Lung (tissue), 12 donors: ENCODE measurements around the gene GRID2. TPM values are rescaled to one million over a fixed set of nuclear protein-coding genes. Genes with fewer than 3 reads are reported as not detected.

ENCODE experiments used
- ATAC-seq: fragments of 200-7000 bp; cut with Tn5 transposase; one replicate; pipeline ENCODE4 v1.9.1; 2020; ENCODE audit warnings: moderate number of reproducible peaks; ENCODE audit not compliant: insufficient read depth, low FRiP score
- DNase-seq, 3 donors: peaks; one replicate each; pipeline ENCODE4 v3.0.0-alpha.2; 2013 to 2017
- H3K27ac ChIP-seq, 2 donors: one replicate each; pipeline ENCODE4 v1.5.1; 2013; ENCODE audit warnings: mild to moderate bottlenecking in 2 of 2, moderate library complexity in 2 of 2, control low read depth in 1 of 2, inconsistent platforms in 1 of 2, low read depth in 1 of 2, low read length in 1 of 2
- H3K27me3 ChIP-seq, 3 donors: one replicate each; pipeline ENCODE4 v1.5.1; 2013; ENCODE audit warnings: low read length in 2 of 3; ENCODE audit not compliant: control insufficient read depth in 3 of 3, insufficient read depth in 3 of 3
- H3K36me3 ChIP-seq, 4 donors: one replicate each; pipeline ENCODE4 v1.5.1; 2013; ENCODE audit warnings: low read length in 4 of 4, mild to moderate bottlenecking in 1 of 4, moderate library complexity in 1 of 4; ENCODE audit not compliant: control insufficient read depth in 4 of 4, insufficient read depth in 4 of 4
- H3K4me1 ChIP-seq, 5 donors: one replicate each; pipeline ENCODE4 v1.5.1; 2013; ENCODE audit warnings: low read length in 5 of 5, mild to moderate bottlenecking in 2 of 5, moderate library complexity in 1 of 5; ENCODE audit not compliant: control insufficient read depth in 5 of 5, insufficient read depth in 5 of 5
- H3K4me3 ChIP-seq: one replicate; pipeline ENCODE4 v1.5.1; 2013; ENCODE audit warnings: mild to moderate bottlenecking, control low read depth, moderate library complexity
- H3K9ac ChIP-seq, 2 donors: one replicate each; pipeline ENCODE4 v1.5.1; 2013; ENCODE audit warnings: low read length in 2 of 2, control low read depth in 1 of 2; ENCODE audit not compliant: insufficient read depth in 1 of 2
- H3K9me3 ChIP-seq, 4 donors: one replicate each; pipeline ENCODE4 v1.5.1; 2013; ENCODE audit warnings: low read length in 3 of 4, mild to moderate bottlenecking in 1 of 4, moderate library complexity in 1 of 4; ENCODE audit not compliant: control insufficient read depth in 4 of 4, insufficient read depth in 3 of 4
- WGBS, 2 donors: extraction: QIAGEN DNeasy Blood & Tissue Kit; methylation state at CpG; one replicate each; pipeline ENCODE4 v1.1.7; 2013; 5-methylcytosine and 5-hydroxymethylcytosine counted together
- polyA plus RNA-seq, 2 donors: library from polyadenylated mRNA; stranded (reverse); fragments of 200-250 nt; gene quantifications; one replicate each; pipeline ENCODE4 v1.2.1, GENCODE V29; 2013
- total RNA-seq, 2 donors: library from RNA; depleted of rRNA in 1 of 2; stranded (reverse); fragments of >200 nt in 1 of 2; gene quantifications; one replicate each; pipeline ENCODE4 v1.2.1, GENCODE V29; 2014 to 2021
- TF ChIP-seq, protein P1 (sequence below): IDR thresholded peaks from 2 replicates; pipeline ENCODE4 v1.5.1; 2012; ENCODE audit warnings: mild to moderate bottlenecking; ENCODE audit errors: control extremely low read depth, extremely low read depth
- donor health status: control.
- donor health status: control.
- donor health status: Bipolar disorder and iron deficiency.
- donor health status: healthy.
- donor health status: DM: yes; HTN: yes; CAD: no.

Gene GRID2
- total and polyA plus RNA-seq, 4 donors = 0.09 to 1.3 TPM; not detected in 2

- H3K4me1 ChIP-seq = peaks cover 0 to 4% (median 0%) of the 10 kb centered on the region in 5 donors
- TF ChIP-seq, protein P1, sequence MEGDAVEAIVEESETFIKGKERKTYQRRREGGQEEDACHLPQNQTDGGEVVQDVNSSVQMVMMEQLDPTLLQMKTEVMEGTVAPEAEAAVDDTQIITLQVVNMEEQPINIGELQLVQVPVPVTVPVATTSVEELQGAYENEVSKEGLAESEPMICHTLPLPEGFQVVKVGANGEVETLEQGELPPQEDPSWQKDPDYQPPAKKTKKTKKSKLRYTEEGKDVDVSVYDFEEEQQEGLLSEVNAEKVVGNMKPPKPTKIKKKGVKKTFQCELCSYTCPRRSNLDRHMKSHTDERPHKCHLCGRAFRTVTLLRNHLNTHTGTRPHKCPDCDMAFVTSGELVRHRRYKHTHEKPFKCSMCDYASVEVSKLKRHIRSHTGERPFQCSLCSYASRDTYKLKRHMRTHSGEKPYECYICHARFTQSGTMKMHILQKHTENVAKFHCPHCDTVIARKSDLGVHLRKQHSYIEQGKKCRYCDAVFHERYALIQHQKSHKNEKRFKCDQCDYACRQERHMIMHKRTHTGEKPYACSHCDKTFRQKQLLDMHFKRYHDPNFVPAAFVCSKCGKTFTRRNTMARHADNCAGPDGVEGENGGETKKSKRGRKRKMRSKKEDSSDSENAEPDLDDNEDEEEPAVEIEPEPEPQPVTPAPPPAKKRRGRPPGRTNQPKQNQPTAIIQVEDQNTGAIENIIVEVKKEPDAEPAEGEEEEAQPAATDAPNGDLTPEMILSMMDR = no peak
- peaks cover 0 to 3% (median 0%) of the 10 kb centered on the region in 4 donors for H3K9me3 ChIP-seq
- no peak overlapping the region for H3K4me3 ChIP-seq
- no peaks in the 10 kb centered on the region for H3K27me3 ChIP-seq
- ATAC-seq (no peak), DNase-seq (no peak)
- no peak overlapping the region for H3K27ac ChIP-seq
- no peaks in the 10 kb centered on the region for H3K36me3 ChIP-seq
- no peak overlapping the region for H3K9ac ChIP-seq
- 91 to 93% methylated on average over 3 of the region's 3 CpGs for WGBS, 2 donors
Observed at GRCh38 chr4:93337196-93337595, 1033.4 kb downstream of the GRID2 start.

- Histone ChIP-seq H3K4me3 (no peak overlapping the region), H3K4me1 (no peaks in the 10 kb centered on the region), H3K36me3 (no peaks in the 10 kb centered on the region), H3K9me3 (no peaks in the 10 kb centered on the region), H3K27ac (no peak overlapping the region), H3K9ac (no peak overlapping the region), H3K27me3 (no peaks in the 10 kb centered on the region)
- no peak for DNase-seq
- TF ChIP-seq, protein P1 = no peak
- 82 to 91% methylated on average over 2 of the region's 2 CpGs for WGBS, 2 donors
- no peak for ATAC-seq
Observed at GRCh38 chr4:93342738-93343137, 1039.0 kb downstream of the GRID2 start.

- Histone ChIP-seq H3K4me1 (no peaks in the 10 kb centered on the region), H3K27ac (no peak overlapping the region), H3K27me3 (no peaks in the 10 kb centered on the region), H3K9me3 (no peaks in the 10 kb centered on the region), H3K4me3 (no peak overlapping the region), H3K36me3 (no peaks in the 10 kb centered on the region), H3K9ac (no peak overlapping the region)
- DNase-seq = no peak
- ATAC-seq = no peak
- WGBS, 2 donors = 89 to 93% methylated on average over 4 of the region's 4 CpGs
- TF ChIP-seq, protein P1 = no peak
Observed at GRCh38 chr4:93346840-93347239, 1043.1 kb downstream of the GRID2 start.

GRCh38 chr4:93348896-93349295 lies 1045.1 kb downstream of the GRID2 start:
- Histone ChIP-seq H3K27me3 (no peaks in the 10 kb centered on the region), H3K9me3 (no peaks in the 10 kb centered on the region), H3K4me1 (no peaks in the 10 kb centered on the region), H3K4me3 (no peak overlapping the region), H3K36me3 (no peaks in the 10 kb centered on the region), H3K27ac (no peak overlapping the region), H3K9ac (no peak overlapping the region)
- WGBS, 2 donors = 97 to 98% methylated on average over 3 of the region's 3 CpGs
- ATAC-seq (no peak), DNase-seq (no peak)
- TF ChIP-seq, protein P1 = no peak
